Measurements from ENCODE around the gene SAG.

DNA sequence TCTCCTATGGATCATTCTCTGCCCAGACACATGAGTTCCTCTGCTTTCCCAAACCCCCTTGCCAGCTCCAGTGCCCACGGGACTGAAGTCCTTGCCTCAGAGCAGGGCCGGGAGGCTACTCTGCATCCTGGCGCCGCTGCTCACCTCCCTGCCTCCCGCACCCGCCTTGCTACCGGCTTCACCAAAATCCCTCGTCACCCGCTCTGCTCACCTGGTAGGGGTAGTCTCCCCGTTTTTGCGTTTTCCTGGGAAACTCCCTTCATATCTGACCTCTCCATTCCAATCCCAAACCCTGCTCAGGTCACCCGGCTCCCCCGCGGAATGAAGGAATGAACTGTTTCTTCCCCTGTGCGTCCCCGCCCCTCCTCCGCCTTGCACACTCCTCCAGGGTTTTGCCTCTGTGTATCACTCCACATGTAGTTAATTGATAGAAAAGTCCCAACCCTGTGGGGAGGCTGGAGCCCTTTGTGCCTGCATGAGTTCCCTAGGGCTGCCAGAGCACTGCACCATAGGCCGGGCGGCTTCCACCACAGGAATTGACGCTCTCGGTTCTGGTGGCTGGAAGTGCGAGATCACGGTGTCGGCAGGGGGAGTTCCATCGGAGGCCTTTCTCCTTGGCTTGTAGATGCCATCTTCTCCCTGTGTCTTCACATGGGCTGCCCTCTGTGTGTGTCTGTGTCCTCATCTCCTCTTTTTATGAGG is 44.7 kb downstream of the SAG start:
- no peak for TF ChIP-seq POLR2A (IDR thresholded peaks at IDR 0.05)
- TF ChIP-seq, protein P1, sequence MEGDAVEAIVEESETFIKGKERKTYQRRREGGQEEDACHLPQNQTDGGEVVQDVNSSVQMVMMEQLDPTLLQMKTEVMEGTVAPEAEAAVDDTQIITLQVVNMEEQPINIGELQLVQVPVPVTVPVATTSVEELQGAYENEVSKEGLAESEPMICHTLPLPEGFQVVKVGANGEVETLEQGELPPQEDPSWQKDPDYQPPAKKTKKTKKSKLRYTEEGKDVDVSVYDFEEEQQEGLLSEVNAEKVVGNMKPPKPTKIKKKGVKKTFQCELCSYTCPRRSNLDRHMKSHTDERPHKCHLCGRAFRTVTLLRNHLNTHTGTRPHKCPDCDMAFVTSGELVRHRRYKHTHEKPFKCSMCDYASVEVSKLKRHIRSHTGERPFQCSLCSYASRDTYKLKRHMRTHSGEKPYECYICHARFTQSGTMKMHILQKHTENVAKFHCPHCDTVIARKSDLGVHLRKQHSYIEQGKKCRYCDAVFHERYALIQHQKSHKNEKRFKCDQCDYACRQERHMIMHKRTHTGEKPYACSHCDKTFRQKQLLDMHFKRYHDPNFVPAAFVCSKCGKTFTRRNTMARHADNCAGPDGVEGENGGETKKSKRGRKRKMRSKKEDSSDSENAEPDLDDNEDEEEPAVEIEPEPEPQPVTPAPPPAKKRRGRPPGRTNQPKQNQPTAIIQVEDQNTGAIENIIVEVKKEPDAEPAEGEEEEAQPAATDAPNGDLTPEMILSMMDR (IDR thresholded peaks at IDR 0.05): no peak

All from upper lobe of left lung (tissue), 4 donors.